Measurements from ENCODE around the gene EHMT2.
"Not testable (repeated sequence)": the region's sequence is repeated elsewhere in the genome, so short reads cannot be mapped to it uniquely, and the experiment has no call there.

EHMT2 gene

DNA sequence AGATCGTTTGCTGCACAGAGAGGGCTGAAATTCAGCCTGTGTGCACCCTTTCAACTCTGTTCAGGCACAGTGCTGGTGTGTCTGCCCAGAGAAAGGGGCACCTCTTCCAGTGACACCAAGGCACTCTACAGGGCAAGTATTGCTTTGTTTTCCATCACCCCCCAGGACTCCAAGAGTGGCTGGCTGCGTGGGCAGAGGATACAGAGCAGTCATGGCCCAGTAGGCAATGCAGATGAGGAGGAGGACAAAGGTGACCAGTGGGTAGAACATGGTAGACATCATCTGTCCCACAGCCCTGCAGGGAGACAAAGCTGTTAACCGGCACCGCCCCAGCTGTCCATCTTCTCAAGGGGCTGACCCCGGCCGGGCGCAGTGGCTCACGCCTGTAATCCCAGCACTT lies 28.2 kb downstream of the EHMT2 start:
- no peak for DNase-seq

DNA sequence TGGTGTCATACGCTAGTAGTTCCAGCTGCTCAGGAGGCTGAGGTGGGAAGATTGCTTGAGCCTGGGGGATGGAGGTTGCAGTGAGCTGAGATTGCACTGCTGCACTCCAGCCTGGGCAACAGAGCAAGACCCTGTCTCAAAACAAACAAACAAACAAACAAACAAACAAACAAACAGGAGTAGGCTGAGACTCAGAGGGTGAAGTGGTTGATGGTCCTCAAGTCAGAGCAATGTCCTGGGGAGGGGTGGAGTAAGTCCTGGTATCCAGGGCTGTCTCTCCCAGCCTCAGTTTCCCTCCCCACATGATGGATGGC lies 28.9 kb downstream of the EHMT2 start:
- DNase-seq = not testable (repeated sequence)

- DNase-seq = no peak
Observed at GRCh38 chr6:31865205-31866118, 32.0 kb downstream of the EHMT2 start.

DNA sequence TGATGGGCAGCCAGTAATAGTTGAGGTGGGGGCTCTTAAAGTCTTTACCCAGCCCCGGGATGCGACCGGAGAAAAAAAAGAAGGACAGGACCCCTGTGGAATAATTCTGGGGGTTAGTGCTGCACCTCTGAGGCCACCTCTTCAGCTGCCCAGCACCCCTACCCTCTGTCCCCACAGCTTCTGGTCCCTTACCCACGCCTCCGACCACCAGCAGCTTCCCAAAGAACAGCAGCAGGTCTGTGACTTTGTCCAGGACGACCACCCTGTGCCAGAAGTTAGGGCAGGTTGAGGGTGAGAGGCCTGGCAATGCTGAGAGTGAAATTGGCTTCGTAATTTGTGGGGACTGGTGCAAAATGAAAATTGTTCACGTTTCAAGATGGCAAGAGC lies 32.7 kb downstream of the EHMT2 start:
- DNase-seq = no peak

DNA sequence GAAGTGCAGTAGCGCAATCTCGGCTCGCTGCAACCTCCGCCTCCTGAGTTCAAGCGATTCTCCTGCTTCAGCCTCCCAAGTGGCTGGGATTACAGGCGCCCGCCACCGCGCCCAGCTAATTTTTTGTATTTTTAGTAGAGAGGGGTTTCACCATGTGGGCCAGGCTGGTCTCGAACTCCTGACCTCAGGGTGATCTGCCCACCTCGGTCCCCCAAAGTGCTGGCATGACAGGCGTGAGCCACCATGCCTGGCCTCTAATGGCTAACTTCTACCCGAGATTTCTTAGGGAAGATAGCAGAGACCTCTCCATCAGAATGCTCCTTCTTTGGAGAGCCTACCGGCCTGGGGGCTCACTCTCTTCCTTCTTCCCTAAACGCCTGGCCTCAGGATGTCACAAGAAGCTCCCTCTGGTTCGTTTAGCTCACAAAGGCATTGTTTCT lies 33.4 kb downstream of the EHMT2 start:
- not testable (repeated sequence) for DNase-seq

DNA sequence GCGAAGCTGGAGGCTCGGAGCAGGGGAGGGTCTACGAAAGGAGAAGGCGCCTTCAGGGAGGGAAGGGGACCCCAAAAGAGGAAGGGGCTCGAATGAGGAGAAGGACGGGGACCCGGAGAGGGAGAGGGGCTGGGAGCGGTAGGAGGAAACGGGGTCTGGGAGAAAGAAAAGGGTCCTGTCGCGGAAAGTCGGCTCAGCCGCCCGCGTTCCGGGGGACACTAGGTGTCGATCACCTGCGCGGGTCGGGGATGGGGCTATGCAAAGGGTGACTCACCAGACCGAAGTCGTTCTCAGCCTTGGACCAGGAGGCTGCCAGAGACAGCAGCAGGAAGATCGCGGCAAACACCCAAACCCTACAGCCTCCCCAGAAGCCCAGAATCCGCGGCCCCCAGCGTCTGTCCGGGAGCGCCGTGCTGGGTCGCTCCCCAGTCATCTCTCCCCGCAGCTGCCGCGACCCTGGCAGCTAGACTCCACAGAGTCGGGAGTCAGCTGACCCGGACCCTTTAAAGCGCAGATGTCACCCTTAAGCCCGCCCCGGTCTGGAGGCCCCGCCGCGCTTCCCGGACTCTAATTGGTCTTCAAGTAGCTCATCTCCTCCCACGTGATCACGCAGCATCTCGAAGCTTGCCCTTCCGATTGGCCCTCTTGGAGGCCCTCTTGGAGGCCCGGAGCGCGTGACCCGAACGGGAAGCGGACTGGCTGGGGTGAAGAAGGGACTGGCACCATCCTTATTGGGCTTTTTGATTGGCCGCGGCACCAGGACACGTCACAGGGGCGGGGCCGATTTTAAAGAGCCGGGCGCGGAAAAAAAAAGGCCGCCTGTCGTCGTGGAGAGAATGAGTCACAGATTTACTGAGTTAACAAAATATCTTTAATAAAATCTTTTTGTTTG lies 34.9 kb downstream of the EHMT2 start, which contains the start of gene NEU1:
Gene NEU1, minus strand, starts transcription at position 478 of the 892 bp plus-strand sequence. Its CDS starts 45 bp downstream, at position 433.
- peak; percentile 88 to 100 for DNase-seq

DNA sequence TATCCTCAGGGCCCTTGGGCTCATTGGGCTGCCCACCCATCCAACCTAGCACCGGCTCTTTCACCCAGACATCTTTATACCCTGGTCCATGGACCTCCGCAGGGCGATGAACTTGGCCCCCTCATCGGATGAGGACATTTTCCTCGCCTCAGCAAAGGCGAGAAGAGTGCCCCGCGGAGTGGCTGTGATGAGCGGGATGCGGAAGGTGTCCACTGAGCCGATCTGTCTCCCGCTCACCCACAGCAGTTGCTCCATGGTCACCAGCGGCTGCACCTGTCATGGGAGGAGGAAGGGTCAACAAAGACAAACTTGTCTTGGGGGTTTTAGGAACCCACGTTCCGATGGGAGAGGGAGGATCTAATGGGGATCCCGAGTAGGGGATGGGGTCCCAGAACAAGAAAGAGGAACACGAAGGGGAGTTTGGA lies 35.6 kb downstream of the EHMT2 start:
- DNase-seq = no peak

- DNase-seq = no peak
Observed at GRCh38 chr6:31861150-31861549, 36.3 kb downstream of the EHMT2 start.

DNA sequence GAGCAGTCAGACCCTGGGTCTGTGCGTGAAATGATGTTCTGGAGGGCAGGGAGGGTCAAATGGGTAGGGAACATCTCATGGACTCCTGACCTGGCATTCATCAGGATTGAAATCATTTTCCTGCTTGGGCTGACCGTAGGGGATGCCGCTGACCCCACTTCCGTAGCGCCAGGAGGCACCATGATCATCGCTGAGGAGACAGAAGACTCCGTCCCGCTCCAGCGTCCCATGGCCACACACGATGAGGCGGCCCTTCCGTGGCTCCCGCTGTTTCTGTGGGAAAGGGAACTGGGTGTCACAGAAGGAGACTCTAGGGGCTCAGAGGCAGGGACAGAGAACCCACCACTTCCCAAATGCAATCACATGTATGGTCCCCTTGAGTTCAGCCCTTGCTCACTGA lies 37.1 kb downstream of the EHMT2 start:
- no peak for DNase-seq

DNA sequence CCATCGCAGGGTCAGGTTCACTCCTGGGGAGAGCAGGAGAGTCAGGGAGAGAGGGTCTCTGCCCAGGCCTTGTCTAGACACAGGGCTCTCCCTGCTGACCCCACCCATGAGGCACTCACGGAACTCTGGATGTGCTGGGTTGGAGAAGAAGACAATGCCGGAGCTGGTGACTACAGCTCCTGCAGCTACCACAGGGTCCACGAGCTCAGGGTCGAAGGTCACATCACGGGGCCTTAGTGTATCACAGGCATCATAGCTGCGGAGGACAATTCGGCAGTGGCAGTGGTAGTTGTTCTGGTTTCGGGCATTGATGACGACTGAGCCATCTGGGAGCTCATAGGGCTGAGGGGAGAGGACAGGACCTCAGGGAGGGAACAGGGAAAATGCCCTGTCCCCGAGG lies 37.6 kb downstream of the EHMT2 start:
- DNase-seq = no peak

DNA sequence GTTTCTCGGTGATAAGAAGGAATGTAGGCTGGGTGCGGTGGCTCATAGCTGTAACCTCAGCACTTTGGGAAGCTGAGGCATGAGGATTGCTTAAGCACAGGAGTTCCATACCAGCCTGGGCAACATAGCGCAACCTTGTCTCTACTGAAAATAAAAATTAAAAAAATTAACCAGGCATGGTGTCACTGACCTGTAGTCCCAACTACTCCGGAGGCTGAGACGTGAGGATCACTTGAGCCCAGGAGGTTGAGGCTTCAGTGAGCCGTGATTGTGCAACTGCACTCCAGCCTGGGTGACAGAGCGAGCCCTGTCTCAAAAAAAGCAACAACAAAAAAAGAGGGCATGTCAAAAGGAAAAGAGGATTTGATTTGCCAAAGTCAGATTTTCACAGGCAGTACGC lies 38.8 kb downstream of the EHMT2 start:
- DNase-seq = no peak

DNA sequence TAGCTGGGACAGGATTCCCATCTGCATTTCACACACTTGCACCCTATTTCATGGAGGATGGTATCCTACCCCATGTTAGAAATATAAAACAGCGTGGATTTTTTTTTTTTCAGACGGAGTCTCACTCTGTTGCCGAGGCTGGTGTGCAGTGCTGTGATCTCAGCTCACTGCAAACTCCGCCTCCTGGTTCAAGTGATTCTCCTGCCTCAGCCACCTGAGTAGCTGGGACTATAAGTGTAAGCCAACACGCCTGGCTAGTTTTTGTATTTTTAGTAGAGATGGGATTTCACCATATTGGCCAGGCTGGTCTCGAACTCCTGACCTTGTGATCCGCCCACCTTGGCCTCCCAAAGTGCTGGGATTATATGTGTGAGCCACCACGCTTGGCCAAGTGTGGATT lies 39.7 kb downstream of the EHMT2 start:
- not testable (repeated sequence) for DNase-seq

DNA sequence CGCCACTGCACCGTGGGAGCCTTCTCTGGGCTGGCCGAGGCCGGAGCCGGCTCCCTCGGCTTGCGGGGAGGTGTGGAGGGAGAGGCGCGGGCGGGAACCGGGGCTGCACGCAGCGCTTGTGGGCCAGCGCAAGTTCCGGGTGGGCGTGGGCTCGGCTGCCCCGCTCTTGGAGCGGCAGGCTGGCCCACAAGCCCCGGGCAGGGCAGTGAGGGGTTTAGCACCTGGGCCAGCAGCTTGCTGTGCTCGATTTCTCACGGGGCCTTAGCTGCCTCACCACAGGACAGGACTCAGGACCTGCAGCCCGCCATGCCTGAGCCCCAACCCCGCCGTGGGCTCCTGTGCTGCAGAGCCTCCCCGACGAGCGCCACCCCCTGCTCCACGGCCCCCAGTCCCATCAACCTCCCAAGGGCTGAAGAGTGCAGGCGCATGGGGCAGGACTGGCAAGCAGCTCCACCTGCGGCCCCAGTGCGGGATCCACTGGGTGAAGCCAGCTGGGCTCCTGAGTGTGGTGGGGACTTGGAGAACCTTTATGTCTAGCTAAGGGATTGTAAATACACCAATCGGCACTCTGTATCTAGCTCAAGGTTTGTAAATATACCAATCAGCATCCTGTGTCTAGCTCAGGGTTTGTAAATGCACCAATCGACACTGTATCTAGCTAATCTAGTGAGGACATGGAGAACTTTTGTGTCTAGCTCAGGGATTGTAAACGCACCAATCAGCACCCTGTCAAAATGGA lies 45.3 kb downstream of the EHMT2 start:
- DNase-seq = not testable (repeated sequence)

DNA sequence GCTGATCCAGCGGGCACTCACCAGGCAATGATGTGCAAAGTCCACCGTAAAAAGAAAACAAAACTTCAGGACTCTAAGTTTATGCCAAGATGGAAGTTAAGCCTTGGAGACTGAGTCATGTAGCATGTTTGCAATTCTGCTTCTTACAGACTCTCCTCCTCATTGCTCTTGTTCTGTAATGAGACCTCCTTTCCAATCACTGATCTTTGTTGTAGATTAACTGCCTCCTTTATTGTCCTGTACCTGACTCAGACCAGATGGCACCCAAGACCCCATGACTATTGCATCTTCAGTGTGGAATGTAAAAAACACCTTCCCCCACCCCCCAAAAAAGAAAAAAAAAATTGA lies 46.0 kb downstream of the EHMT2 start:
- DNase-seq = no peak

GRCh38 chr6:31850765-31851484 lies 46.6 kb downstream of the EHMT2 start:
- DNase-seq = no peak

DNA sequence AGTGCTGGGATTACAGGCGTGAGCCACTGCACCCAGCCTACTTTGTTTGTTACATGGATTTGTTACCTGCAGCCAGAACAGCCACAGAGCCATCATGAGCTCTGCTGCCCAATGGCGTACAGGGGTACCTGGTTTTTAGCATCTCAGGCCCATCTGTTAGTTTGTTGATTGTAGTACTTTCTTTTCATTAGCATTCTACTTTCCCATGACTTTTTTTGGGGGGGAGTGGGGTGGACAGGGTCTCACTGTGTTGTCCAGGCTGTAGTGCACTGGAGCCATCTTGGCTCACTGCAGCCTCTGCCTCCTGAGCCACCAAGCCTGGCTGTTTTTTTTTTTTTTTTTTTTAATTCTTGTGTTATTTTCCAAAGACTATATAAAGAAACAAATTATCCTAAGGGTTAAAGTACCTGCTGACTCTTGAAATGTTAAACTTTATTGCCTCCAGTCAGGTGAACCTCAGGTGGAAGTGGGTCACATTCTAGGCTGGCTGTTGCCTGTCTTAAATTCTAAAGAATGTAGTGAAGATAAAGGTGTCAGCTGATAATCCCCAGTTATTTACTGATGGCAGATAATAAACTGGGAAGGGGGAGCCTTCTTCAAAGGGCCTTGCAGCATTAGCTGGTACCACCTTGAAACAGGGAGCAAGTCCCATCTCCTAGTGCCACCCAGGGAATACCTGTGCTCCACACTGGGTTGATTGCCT lies 50.1 kb downstream of the EHMT2 start:
- no peak for DNase-seq

DNA sequence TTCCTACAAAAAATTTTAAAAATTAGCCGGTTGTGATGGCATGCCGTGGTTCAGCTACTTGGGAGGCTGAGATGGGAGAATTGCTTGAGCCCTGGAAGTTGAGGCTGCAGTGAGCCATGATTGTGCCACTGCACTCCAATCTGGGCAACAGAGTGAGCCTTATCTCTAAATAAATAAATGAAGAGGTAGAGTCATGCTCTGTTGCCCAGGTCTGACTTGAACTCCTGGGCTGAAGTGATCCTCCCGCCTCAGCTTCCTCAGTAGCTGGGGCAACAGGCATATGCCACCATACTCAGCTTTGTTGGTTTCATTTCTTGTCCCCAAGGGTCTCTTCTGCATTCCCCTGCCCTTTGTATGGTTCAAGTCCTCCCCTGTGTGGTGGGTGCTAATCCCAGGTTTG lies 53.0 kb downstream of the EHMT2 start:
- DNase-seq = no peak

GRCh38 chr6:31842053-31842452 lies 55.4 kb downstream of the EHMT2 start:
- DNase-seq = no peak

DNA sequence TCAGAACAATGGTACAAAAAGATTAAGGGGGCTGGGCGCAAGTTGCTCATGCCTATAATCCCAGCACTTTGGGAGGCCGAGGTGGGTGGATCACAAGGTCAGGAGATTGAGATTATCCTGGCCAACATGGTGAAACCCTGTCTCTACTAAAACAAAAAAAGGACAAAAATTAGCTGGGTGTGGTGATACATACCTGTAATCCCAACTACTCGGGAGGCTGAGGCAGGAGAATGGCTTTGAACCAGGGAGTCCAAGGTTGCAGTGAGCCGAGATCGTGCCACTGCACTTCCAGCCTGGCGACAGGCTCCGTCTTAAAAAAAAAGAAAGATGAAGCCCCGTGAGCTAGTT lies 57.7 kb downstream of the EHMT2 start:
- DNase-seq = not testable (repeated sequence)

GRCh38 chr6:31838968-31839367 lies 58.5 kb downstream of the EHMT2 start:
- DNase-seq = no peak

DNA sequence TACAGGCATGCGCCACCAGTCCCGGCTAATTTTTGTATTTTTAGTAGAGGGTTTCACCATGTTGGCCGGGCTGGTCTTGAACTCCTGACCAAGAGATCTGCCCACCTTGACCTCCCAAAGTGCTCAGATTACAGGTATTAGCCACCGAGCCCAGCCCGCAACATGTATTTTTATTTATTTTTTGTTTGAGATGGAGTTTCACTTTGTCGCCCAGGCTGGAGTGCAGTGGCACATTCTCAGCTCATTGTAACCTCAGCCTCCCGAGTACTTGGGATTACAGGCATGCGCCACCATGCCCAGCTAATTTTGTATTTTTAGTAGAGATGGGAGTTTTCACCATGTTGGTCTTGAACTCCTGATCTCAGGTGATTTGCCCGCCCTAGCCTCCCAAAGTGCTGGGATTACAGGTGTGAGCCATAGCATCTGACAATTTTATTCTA lies 59.4 kb downstream of the EHMT2 start:
- DNase-seq = not testable (repeated sequence)
